GM19351 (cell line): ENCODE data around the gene KIFC3.
"Not testable (repeated sequence)": the region's sequence is repeated elsewhere in the genome, so short reads cannot be mapped to it uniquely, and the experiment has no call there.

Experiments
- ATAC-seq: cut with Tn5 transposase; IDR thresholded peaks from one replicate; pipeline ENCODE4 v1.9.1; 2021; ENCODE audit warnings: mild to moderate bottlenecking, moderate library complexity; ENCODE audit not compliant: unreplicated experiment

KIFC3 gene

GRCh38 chr16:57726433-57726947 lies 75.8 kb downstream of the KIFC3 start:
- no peak for ATAC-seq

- no peak for ATAC-seq
Observed at GRCh38 chr16:57725976-57726375, 76.3 kb downstream of the KIFC3 start.

GRCh38 chr16:57725554-57725953 lies 76.7 kb downstream of the KIFC3 start:
- ATAC-seq = no peak

- ATAC-seq = no peak
Observed at GRCh38 chr16:57725151-57725550, 77.1 kb downstream of the KIFC3 start.

GRCh38 chr16:57724531-57724930 lies 77.8 kb downstream of the KIFC3 start:
- no peak for ATAC-seq

- ATAC-seq = no peak
Observed at GRCh38 chr16:57723170-57723569, 79.1 kb downstream of the KIFC3 start.

GRCh38 chr16:57722651-57723050 lies 79.6 kb downstream of the KIFC3 start:
- no peak for ATAC-seq

GRCh38 chr16:57722210-57722499 lies 80.1 kb downstream of the KIFC3 start:
- no peak for ATAC-seq

- ATAC-seq = no peak
Observed at GRCh38 chr16:57721356-57722209, 80.7 kb downstream of the KIFC3 start.

- no peak for ATAC-seq
Observed at GRCh38 chr16:57720142-57720575, 82.1 kb downstream of the KIFC3 start.

- ATAC-seq = no peak
Observed at GRCh38 chr16:57714047-57714446, 88.2 kb downstream of the KIFC3 start.

GRCh38 chr16:57713596-57713995 lies 88.7 kb downstream of the KIFC3 start:
- no peak for ATAC-seq

- ATAC-seq = not testable (repeated sequence)
Observed at GRCh38 chr16:57712569-57712968, 89.7 kb downstream of the KIFC3 start.

- no peak for ATAC-seq
Observed at GRCh38 chr16:57711993-57712392, 90.3 kb downstream of the KIFC3 start.

GRCh38 chr16:57711346-57711745 lies 90.9 kb downstream of the KIFC3 start:
- ATAC-seq = no peak

- no peak for ATAC-seq
Observed at GRCh38 chr16:57709663-57710062, 92.6 kb downstream of the KIFC3 start.
